ENCODE results near the gene FUT4.
"Not testable (repeated sequence)": the region's sequence is repeated elsewhere in the genome, so short reads cannot be mapped to it uniquely, and the experiment has no call there.

DNA sequence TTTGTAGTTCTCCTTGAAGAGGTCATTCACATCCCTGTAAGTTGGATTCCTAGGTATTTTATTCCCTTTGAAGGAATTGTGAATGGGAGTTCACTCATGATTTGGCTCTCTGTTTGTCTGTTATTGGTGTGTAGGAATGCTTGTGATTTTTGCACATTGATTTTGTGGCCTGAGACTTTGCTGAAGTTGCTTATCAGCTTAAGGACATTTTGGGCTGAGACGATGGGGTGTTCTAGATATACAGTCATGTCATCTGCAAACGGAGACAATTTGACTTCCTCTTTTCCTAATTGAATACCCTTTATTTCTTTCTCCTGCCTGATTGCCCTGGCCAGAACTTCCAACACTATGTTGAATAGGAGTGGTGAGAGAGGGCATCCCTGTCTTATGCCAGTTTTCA is 29.3 kb downstream of the FUT4 start:
- TF ChIP-seq, protein P1, sequence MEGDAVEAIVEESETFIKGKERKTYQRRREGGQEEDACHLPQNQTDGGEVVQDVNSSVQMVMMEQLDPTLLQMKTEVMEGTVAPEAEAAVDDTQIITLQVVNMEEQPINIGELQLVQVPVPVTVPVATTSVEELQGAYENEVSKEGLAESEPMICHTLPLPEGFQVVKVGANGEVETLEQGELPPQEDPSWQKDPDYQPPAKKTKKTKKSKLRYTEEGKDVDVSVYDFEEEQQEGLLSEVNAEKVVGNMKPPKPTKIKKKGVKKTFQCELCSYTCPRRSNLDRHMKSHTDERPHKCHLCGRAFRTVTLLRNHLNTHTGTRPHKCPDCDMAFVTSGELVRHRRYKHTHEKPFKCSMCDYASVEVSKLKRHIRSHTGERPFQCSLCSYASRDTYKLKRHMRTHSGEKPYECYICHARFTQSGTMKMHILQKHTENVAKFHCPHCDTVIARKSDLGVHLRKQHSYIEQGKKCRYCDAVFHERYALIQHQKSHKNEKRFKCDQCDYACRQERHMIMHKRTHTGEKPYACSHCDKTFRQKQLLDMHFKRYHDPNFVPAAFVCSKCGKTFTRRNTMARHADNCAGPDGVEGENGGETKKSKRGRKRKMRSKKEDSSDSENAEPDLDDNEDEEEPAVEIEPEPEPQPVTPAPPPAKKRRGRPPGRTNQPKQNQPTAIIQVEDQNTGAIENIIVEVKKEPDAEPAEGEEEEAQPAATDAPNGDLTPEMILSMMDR (IDR thresholded peaks at IDR 0.05), result not testable (repeated sequence)
- TF ChIP-seq EZH2 (IDR thresholded peaks at IDR 0.05; ENCODE audit: borderline replicate concordance, insufficient read depth, low read depth, low read length, poor library complexity, severe bottlenecking), result not testable (repeated sequence)
